Activated CD4-positive, CD25-positive, alpha-beta regulatory T cell (primary cell): Measurements from ENCODE around the gene MED12L.
A peak's percentile ranks its signal among the peaks of the same experiment; 100 is the strongest.
"Not testable (repeated sequence)": the region's sequence is repeated elsewhere in the genome, so short reads cannot be mapped to it uniquely, and the experiment has no call there.

Experiments used
- DNase-seq, 4 experiments: peaks; one replicate each; lab custom pipeline; 2025; lab: John Stamatoyannopoulos, UW

Gene MED12L, protein sequence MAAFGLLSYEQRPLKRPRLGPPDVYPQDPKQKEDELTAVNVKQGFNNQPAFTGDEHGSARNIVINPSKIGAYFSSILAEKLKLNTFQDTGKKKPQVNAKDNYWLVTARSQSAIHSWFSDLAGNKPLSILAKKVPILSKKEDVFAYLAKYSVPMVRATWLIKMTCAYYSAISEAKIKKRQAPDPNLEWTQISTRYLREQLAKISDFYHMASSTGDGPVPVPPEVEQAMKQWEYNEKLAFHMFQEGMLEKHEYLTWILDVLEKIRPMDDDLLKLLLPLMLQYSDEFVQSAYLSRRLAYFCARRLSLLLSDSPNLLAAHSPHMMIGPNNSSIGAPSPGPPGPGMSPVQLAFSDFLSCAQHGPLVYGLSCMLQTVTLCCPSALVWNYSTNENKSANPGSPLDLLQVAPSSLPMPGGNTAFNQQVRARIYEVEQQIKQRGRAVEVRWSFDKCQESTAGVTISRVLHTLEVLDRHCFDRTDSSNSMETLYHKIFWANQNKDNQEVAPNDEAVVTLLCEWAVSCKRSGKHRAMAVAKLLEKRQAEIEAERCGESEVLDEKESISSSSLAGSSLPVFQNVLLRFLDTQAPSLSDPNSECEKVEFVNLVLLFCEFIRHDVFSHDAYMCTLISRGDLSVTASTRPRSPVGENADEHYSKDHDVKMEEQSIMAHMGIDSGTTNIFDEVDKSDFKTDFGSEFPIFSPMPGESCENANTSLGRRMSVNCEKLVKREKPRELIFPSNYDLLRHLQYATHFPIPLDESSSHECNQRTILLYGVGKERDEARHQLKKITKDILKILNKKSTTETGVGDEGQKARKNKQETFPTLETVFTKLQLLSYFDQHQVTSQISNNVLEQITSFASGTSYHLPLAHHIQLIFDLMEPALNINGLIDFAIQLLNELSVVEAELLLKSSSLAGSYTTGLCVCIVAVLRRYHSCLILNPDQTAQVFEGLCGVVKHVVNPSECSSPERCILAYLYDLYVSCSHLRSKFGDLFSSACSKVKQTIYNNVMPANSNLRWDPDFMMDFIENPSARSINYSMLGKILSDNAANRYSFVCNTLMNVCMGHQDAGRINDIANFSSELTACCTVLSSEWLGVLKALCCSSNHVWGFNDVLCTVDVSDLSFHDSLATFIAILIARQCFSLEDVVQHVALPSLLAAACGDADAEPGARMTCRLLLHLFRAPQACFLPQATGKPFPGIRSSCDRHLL (N-terminal part only)

GRCh38 chr3:151085227-151085888 is at the start of gene MED12L:
Gene MED12L, plus strand, starts transcription at chr3:151085664. Its CDS starts 1,263 bp downstream, at chr3:151086927.
- peak in 1 of 4 experiments; percentile 3 for DNase-seq

DNA sequence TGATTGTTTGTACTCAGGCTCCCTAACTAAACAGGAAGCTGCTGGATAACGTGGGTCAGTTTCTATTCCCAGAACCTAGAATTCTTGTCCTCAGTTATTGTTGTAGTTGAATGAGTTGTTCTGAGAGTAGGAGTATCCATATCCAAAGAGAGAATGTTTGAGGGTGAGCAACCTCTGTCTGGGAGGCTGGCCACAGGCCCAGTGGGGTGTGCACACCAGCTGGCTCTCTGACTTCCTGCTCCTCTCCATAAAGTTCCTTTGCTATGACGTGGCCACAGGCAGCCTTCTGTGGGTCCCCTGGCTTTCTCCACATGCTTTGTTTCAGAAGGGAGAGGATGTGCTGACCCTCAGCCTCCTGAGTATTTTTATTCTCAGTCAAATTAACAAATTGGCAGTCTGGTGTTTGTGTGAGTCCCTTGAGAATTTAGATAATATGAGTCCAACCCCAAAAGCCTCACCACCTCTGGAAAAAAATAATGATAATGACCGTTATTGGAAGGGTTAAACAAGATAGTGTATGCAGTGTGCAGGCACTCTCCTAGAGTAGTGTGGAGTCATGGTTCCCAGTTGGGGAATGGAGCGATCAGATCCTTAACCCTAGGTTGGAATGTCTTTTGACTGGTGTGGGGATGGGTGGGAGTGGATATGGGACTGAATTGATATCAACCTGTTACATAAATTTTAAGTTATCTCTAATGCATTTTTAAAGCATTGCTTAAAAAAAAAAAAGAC is 47.6 kb upstream of the MED12L start:
- DNase-seq: no peak

- no peak for DNase-seq
Observed at GRCh38 chr3:151044706-151045105, 40.8 kb upstream of the MED12L start.

GRCh38 chr3:151047636-151048035 is 37.8 kb upstream of the MED12L start:
- no peak for DNase-seq

DNA sequence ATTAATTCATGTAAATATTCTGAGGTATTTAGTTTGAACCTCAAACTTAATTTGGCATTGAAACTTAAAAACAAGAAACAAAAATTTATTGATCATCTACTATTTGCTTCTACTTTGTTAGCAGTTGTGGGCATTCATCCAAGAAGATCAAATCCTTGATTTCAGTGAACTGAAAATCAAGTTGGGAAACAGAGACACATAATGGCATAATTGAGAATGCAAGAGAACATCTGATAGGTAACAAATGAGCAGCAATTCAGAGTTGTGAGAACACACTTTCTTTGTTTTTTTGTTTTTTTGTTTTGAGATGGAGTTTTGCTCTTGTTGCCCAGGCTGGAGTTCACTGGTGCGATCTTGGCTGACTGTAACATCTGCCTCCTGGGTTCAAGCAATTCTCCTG is 33.9 kb upstream of the MED12L start:
- no peak for DNase-seq

DNA sequence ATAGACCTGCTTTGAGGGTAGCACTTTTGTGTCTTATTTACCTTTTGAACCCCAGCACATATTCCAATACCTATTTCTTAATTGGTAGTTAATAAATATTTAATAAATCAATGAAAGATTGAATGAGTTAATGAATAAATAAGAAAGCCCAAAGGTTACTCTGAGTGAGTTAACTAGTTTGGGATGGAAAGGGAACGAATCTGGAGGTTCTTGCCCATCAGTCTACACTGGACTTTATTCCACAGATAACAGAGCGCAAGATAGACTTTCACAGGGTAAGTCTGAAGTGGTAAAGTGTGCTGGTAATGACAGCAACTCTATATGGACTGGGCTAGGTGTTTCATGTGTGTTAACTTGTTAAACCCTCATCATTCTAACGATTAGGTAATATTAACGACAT is 33.1 kb upstream of the MED12L start:
- no peak for DNase-seq

GRCh38 chr3:151052756-151053155 is 32.7 kb upstream of the MED12L start:
- DNase-seq: no peak

- DNase-seq: no peak
Observed at GRCh38 chr3:151058740-151059139, 26.7 kb upstream of the MED12L start.

- DNase-seq: no peak
Observed at GRCh38 chr3:151062611-151063010, 22.9 kb upstream of the MED12L start.

GRCh38 chr3:151067158-151067557 is 18.3 kb upstream of the MED12L start:
- DNase-seq: no peak

DNA sequence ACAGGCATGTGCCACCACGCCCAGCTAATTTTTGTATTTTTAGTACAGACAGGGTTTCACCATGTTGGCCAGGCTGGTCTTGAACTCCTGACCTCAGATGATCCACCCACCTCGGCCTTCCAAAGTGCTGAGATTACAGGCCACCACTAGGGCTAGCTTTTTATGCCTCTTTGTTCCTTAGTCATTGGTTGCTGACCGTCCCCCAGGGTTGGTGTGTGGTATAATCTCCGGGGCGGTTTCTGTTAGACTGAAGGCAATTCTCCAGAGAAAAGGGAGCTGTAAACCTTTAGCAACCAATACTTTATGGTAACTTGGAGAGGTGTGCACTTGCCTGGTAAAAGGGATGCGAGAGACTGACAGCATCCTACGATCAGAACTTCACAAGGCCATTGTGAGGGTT is 12.6 kb upstream of the MED12L start:
- not testable (repeated sequence) for DNase-seq

- no peak for DNase-seq
Observed at GRCh38 chr3:151074256-151074655, 11.2 kb upstream of the MED12L start.

- DNase-seq: no peak
Observed at GRCh38 chr3:151075869-151076562, 9.4 kb upstream of the MED12L start.

DNA sequence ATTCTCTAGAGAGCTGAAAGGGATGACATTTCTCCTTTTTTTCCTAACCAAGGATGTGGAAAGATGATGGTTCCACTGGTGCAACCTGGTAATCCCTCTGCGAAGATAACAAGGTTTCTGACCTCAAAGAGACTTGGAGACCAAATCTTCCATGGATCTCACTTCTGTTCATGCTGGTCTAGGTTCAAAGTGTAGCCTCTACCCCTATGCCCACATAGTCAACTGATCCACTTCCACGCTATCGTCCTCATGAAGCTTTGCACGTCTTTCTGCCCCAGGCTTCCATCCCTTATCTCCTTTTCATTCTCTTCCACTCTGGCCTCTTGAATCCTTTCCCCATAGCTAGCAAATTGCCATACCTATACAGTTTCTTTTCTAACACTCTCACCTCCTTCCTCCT is 8.8 kb upstream of the MED12L start:
- DNase-seq: no peak

DNA sequence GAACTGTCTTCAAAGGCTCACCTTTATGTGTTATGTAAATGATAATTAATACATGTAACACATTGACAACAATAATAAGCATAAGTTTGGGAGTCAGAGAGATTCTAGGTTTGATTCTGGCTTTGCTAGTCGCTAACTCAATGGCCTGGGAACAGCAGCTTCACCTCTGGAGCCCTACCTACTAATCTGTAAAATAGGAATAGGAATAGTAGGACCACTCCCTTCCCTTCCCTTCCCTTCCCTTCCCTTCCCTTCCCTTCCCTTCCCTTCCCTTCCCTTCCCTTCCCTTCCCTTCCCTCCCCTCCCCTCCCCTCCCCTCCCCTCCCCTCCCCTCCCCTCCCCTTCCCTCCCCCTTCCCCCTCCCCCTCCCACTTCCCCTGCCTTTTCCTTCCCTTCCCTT is 4.4 kb upstream of the MED12L start:
- not testable (repeated sequence) for DNase-seq

DNA sequence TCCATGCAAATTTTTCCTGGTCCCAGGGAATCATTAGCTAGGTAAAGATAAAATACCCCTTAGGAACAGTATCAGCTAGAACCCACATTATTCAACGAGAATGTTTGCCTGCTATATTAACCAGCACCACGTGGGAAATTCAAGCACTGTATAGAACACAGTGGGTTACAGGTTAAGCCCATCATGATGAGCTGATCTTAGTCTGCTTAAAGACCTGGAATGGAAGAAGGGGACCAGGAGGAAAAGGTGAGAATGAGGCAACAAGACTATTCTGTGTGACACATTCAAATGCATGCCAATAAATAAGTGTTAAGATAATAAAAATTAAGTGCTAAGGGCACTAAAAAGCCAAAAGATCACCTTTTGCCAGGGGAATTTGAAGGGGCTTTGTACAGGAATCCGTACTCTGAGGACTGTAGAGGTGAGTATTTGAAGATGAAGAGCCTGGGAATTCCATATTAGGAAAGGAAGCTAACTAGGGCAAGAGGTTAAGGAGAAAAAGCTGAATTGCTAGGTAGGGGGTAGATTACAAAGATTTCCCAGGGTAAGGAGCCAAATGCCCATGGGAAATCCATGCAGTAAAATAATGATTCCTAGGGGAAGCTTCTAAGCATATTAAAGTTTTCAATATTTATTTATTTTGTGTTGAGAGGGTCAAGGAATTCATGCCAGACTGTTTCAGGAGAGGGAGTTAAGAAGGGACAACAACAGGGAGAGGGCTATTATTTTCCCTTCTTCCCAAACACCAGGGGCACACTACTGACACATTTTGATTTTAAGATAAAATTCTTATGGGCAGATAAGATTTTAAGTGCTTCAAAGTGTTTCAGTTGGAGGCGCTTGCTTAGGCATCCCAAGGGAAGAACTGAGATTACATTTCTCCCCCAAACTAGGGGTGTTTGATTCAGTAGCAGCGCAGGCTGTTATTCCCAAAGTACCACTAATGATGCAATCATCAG is 2.3 kb upstream of the MED12L start:
- DNase-seq: no peak

- no peak for DNase-seq
Observed at GRCh38 chr3:151084893-151085226, 604 bp upstream of the MED12L start.

DNA sequence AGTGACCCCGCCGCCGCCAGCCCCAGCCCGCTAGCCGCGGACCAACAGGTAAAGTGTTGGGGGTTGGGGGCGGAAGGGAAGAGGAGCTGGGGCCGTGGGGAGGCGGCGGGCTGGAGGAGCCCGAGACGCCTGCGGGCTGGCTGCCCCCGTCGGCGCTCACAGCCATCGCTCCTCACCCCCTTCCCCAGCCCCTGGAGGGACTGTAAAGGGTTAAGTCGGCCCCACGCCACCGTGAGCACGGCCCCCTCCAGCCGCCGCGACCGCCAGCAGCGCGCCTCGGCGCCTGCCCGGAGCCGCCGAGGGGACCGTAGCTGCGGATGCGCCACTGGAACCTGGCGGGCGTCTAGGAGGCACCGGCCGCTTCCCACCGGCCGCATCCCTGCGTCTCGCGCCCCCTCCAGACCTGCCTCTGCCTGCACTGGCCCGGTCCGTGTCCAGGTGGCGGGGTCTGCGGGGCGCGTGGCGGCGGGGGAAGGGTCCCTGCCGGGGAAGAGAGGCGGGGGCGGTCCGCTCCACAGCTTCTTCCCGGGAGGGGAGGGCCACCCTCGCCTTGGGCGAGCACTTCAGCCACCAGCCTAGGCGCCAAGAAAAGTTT is 522 bp downstream of the MED12L start:
- no peak for DNase-seq
